ENCODE data around the gene MGAT5B. TPM values are rescaled to one million over a fixed set of nuclear protein-coding genes. Genes with fewer than 3 reads are reported as not detected.

The MGAT5B gene
- total and polyA plus RNA-seq, 10 of the 15 experiments (the other 5 are each of a cell fraction or from before 2014, with no cell fraction given) = 0.13 TPM; not detected in 9

DNA sequence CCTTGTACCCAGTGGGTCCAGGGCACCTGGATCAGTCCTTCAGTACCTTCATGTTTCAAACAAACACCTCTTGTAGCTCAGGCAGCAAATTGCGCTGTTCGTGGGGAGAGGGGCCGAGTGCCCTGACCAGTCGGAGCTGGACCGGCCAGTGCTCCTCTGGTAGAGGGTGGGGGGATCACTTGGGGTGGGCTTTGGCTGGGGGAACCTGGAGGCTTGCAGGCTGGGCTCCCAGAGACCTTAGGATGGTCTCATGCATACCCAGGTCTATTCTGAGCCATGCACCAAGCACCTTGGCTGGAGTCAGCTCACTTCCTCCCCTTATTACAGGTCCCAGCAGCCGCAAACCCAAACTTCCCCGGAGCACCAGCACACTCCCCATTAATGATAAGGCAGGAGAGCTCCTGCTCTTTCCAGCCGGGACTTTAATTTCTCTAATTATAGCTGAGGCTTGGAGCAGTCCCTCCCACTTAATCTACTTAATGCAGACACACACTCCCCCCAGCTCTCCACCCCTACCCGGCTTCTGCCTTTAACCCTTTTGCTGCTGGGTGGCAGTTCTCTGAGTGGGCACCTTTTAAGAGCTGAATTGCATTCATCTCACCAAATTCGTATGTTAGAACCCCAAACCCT lies 26.3 kb upstream of the MGAT5B start:
- no TSS peak for BruUV-seq (replicated peaks)
- ChIA-PET POLR2A (interaction anchor here (0.6 kb wide), 1 partner anchor 51 kb away, joined by 3 read pairs; no protein-coding TSS in a partner anchor), RAD21 (ENCODE audit: unreplicated experiment) (interaction anchor here (0.8 to 1.2 kb wide), 2 partner anchors 54 to 115 kb away, joined by 3 to 4 read pairs; no protein-coding TSS in a partner anchor), SMC1A (ENCODE audit: uncharacterized antibody, unreplicated experiment) (interaction anchor here (1.1 kb wide), 1 partner anchor 8 kb away, joined by 3 read pairs; no protein-coding TSS in a partner anchor), CTCF (interaction anchor here (1.8 kb wide), 1 partner anchor 114 kb away, joined by 7 read pairs; no protein-coding TSS in a partner anchor)
- Histone ChIP-seq H4K20me1 (ENCODE audit: control insufficient read depth, insufficient read depth) (no peaks in the 10 kb centered on the region), H3K79me2 (ENCODE audit: control insufficient read depth, insufficient read depth, low read length) (no peaks in the 10 kb centered on the region), H2AFZ (ENCODE audit: control insufficient read depth, low read depth, low read length) (no peak overlapping the region), H3K4me2 (ENCODE audit: control insufficient read depth, insufficient read depth) (no peak overlapping the region), H3K27ac (ENCODE audit: control insufficient read depth, insufficient read depth) (no peak overlapping the region), H3K36me3 (ENCODE audit: control insufficient read depth in 2 of 2, insufficient read depth in 2 of 2, low read length in 1 of 2) (no peaks in the 10 kb centered on the region), H3K9me3 (replicated peaks; ENCODE audit: control insufficient read depth, insufficient read depth, low read length) (no peaks in the 10 kb centered on the region), H3K4me1 (ENCODE audit: control insufficient read depth, insufficient read depth, low read length) (no peaks in the 10 kb centered on the region), H3K4me3 (no peak overlapping the region), H3K9ac (ENCODE audit: control insufficient read depth, insufficient read depth, low read length) (no peak overlapping the region), H3K27me3 (replicated peaks in 1 of 2; ENCODE audit: control insufficient read depth in 2 of 2, insufficient read depth in 2 of 2, low read length in 1 of 2) (peaks cover 4 to 9% of the 10 kb centered on the region in 2 experiments)
- in situ Hi-C loops (cut with MboI) (no loop called here), intact Hi-C loops (cut with micrococcal nuclease; ENCODE audit: unreplicated experiment) (no loop called here)
- FAIRE-seq (no peak), DNase-seq (ENCODE audit: low read depth, low spot score) (no peak), ATAC-seq (no peak)
- TF ChIP-seq, protein P1, sequence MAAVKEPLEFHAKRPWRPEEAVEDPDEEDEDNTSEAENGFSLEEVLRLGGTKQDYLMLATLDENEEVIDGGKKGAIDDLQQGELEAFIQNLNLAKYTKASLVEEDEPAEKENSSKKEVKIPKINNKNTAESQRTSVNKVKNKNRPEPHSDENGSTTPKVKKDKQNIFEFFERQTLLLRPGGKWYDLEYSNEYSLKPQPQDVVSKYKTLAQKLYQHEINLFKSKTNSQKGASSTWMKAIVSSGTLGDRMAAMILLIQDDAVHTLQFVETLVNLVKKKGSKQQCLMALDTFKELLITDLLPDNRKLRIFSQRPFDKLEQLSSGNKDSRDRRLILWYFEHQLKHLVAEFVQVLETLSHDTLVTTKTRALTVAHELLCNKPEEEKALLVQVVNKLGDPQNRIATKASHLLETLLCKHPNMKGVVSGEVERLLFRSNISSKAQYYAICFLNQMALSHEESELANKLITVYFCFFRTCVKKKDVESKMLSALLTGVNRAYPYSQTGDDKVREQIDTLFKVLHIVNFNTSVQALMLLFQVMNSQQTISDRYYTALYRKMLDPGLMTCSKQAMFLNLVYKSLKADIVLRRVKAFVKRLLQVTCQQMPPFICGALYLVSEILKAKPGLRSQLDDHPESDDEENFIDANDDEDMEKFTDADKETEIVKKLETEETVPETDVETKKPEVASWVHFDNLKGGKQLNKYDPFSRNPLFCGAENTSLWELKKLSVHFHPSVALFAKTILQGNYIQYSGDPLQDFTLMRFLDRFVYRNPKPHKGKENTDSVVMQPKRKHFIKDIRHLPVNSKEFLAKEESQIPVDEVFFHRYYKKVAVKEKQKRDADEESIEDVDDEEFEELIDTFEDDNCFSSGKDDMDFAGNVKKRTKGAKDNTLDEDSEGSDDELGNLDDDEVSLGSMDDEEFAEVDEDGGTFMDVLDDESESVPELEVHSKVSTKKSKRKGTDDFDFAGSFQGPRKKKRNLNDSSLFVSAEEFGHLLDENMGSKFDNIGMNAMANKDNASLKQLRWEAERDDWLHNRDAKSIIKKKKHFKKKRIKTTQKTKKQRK (IDR thresholded peaks at IDR 0.05; ENCODE audit: low read depth, low read length) = no peak
- no peak for TF ChIP-seq ZNF274 (IDR thresholded peaks at IDR 0.05; ENCODE audit: insufficient read depth, insufficient read length)
- TF ChIP-seq RCOR1 (conservative IDR thresholded peaks at IDR 0.05; ENCODE audit: low read depth, low read length) = no peak
- TF ChIP-seq, protein P2, sequence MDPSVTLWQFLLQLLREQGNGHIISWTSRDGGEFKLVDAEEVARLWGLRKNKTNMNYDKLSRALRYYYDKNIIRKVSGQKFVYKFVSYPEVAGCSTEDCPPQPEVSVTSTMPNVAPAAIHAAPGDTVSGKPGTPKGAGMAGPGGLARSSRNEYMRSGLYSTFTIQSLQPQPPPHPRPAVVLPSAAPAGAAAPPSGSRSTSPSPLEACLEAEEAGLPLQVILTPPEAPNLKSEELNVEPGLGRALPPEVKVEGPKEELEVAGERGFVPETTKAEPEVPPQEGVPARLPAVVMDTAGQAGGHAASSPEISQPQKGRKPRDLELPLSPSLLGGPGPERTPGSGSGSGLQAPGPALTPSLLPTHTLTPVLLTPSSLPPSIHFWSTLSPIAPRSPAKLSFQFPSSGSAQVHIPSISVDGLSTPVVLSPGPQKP (IDR thresholded peaks at IDR 0.05; ENCODE audit: low read depth, low read length) = no peak
- 0 out of 2 replicates have a peak, but pooled peaks have one; percentile 19 for TF ChIP-seq SPI1 (IDR thresholded peaks at IDR 0.05; ENCODE audit: borderline replicate concordance, insufficient read depth, low read depth, low read length)
- TF ChIP-seq ZNF687 (IDR thresholded peaks at IDR 0.05) = no peak
- no peak for TF ChIP-seq BCLAF1 (IDR thresholded peaks at IDR 0.05)
- no peak for TF ChIP-seq BRCA1 (IDR thresholded peaks at IDR 0.05; ENCODE audit: low read depth, low read length)
- TF ChIP-seq, protein P3, sequence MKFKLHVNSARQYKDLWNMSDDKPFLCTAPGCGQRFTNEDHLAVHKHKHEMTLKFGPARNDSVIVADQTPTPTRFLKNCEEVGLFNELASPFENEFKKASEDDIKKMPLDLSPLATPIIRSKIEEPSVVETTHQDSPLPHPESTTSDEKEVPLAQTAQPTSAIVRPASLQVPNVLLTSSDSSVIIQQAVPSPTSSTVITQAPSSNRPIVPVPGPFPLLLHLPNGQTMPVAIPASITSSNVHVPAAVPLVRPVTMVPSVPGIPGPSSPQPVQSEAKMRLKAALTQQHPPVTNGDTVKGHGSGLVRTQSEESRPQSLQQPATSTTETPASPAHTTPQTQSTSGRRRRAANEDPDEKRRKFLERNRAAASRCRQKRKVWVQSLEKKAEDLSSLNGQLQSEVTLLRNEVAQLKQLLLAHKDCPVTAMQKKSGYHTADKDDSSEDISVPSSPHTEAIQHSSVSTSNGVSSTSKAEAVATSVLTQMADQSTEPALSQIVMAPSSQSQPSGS (IDR thresholded peaks at IDR 0.05; ENCODE audit: low read length) = no peak
- 1% methylated on average over 5 of the region's 10 CpGs for WGBS (ENCODE audit: insufficient coverage, insufficient replicate concordance, low lambda C conversion rate, missing lambda C conversion rate)
